ENCODE data around the gene SMDT1. TPM values are rescaled to one million over a fixed set of nuclear protein-coding genes. Genes with fewer than 3 reads are reported as not detected.

Gene SMDT1
- total RNA-seq, 1 donor from 2014 or later = 113 TPM

DNA sequence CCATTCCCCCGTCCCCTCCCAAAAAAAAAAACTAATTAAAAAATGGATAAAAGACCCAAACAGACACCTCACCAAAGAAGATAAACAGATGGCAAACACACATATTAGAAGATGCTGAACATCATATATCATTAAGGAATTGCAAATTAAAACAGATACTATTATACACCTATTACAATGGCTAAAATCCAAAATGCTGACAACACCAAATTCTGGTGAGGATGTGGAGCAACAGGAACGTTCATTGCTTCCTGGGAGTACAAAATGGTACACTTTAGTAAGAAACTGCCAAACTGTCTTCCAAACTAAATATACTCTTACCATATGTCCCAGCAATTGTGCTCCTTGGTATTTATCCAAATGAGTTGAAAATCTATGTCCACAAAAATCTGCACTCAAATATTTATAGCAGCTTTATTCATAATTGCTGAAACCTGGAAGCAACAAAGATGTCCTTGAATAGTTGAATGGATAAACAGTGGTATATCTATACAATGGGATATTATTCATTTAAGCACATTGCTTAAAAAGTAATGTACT, 28.8 kb upstream of the SMDT1 start:
- TF ChIP-seq, protein P1, sequence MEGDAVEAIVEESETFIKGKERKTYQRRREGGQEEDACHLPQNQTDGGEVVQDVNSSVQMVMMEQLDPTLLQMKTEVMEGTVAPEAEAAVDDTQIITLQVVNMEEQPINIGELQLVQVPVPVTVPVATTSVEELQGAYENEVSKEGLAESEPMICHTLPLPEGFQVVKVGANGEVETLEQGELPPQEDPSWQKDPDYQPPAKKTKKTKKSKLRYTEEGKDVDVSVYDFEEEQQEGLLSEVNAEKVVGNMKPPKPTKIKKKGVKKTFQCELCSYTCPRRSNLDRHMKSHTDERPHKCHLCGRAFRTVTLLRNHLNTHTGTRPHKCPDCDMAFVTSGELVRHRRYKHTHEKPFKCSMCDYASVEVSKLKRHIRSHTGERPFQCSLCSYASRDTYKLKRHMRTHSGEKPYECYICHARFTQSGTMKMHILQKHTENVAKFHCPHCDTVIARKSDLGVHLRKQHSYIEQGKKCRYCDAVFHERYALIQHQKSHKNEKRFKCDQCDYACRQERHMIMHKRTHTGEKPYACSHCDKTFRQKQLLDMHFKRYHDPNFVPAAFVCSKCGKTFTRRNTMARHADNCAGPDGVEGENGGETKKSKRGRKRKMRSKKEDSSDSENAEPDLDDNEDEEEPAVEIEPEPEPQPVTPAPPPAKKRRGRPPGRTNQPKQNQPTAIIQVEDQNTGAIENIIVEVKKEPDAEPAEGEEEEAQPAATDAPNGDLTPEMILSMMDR (IDR thresholded peaks at IDR 0.05) = no peak
- H3K4me3 ChIP-seq = no peak overlapping the region
- no peaks in the 10 kb centered on the region for H3K9me3 ChIP-seq
- no peaks in the 10 kb centered on the region for H3K27me3 ChIP-seq
- ATAC-seq (no peak), DNase-seq (no peak)
- H3K27ac ChIP-seq = no peak overlapping the region
- intact Hi-C loops (cut with DNase I) = no loop called here
- H3K36me3 ChIP-seq = no peaks in the 10 kb centered on the region
- no peaks in the 10 kb centered on the region for H3K4me1 ChIP-seq

DNA sequence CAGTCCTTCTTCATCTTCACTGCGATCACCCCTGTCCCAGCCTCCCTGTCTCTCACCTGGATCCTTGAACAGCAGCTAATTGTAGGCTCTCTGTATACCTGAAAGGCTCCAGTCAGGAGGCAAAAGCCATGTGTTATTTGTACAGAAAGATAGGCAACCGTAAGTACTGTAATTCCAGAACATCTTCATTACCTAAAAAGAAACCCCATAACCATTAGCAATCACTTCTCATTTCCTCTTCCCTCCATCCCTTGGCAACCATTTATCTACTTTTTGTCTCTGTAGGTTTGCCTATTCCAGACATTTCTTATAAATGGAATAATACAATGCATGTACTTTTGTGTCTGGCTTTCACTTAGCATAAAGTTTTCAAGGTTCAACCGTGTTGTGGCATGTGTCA, 26.7 kb upstream of the SMDT1 start:
- H3K4me1 ChIP-seq = no peaks in the 10 kb centered on the region
- no peaks in the 10 kb centered on the region for H3K36me3 ChIP-seq
- no peak overlapping the region for H3K4me3 ChIP-seq
- TF ChIP-seq, protein P1 (IDR thresholded peaks at IDR 0.05) = no peak
- H3K27ac ChIP-seq = no peak overlapping the region
- ATAC-seq (no peak), DNase-seq (no peak)
- peaks cover 11% of the 10 kb centered on the region for H3K9me3 ChIP-seq
- intact Hi-C loops (cut with DNase I) = no loop called here
- H3K27me3 ChIP-seq = no peaks in the 10 kb centered on the region

DNA sequence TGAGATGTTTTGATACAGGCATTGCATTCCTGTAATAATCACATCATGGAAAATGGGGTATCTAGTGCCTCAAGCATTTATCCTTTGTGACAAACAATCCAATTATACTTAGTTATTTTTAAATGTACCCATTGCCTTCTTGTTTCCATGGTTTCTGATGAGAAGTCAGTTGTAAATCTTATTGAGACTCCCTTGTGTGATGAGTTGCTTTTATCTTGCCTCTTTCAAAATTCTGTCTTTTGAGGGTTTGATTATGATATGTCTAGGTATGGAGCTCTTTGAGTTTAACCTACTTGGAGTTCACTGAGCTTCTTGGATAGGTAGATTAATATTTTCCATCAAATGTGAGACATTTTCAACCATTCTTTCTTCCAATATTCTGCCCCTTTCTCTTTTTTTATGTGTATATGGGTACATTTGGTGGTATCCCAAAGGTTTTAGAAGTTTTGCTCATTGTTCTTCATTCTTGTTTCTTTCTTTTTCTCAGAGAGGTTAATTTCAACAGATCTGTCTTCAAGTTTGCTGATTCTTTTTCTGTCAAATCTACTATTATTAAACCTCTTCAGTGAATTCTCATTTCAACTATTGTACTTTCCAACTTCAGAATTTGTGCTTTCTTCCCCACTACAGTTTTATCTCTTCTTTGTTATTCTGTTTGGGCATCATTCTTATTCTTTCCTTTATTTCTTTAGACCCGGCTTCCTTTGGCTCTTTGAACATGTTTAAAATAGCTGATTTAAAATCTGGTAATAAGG, 22.6 kb upstream of the SMDT1 start:
- H3K9me3 ChIP-seq = peaks cover 11% of the 10 kb centered on the region
- DNase-seq (no peak), ATAC-seq (no peak)
- TF ChIP-seq, protein P1 (IDR thresholded peaks at IDR 0.05) = no peak
- H3K27me3 ChIP-seq = no peaks in the 10 kb centered on the region
- H3K4me3 ChIP-seq = no peak overlapping the region
- no peak overlapping the region for H3K27ac ChIP-seq
- intact Hi-C loops (cut with DNase I) = no loop called here
- H3K36me3 ChIP-seq = peaks cover 31% of the 10 kb centered on the region
- H3K4me1 ChIP-seq = no peaks in the 10 kb centered on the region

DNA sequence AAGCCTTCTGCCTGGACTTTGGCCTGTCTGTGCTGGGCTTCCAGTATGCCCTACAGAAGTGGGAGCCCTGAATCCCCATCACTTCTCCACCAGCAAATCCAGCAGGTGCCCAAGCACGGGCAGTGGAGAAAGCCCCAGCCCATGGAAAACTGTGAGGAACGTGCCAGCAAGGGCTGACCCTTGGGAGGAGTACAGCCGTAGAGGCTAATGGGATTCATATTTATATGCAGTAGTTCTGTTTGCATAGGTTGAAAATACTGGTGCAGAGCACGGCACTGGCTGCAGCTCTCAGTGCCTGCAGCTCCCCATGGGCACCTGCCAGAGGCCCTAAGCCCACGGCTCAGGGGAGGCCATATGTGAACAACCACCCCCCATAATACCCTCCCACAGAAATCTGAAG, 19.0 kb upstream of the SMDT1 start:
- DNase-seq (no peak), ATAC-seq (no peak)
- H3K36me3 ChIP-seq = peaks cover 42% of the 10 kb centered on the region
- no peak overlapping the region for H3K27ac ChIP-seq
- peaks cover 11% of the 10 kb centered on the region for H3K9me3 ChIP-seq
- TF ChIP-seq, protein P1 (IDR thresholded peaks at IDR 0.05) = no peak
- H3K4me3 ChIP-seq = no peak overlapping the region
- no peaks in the 10 kb centered on the region for H3K4me1 ChIP-seq
- no peaks in the 10 kb centered on the region for H3K27me3 ChIP-seq
- intact Hi-C loops (cut with DNase I) = no loop called here

DNA sequence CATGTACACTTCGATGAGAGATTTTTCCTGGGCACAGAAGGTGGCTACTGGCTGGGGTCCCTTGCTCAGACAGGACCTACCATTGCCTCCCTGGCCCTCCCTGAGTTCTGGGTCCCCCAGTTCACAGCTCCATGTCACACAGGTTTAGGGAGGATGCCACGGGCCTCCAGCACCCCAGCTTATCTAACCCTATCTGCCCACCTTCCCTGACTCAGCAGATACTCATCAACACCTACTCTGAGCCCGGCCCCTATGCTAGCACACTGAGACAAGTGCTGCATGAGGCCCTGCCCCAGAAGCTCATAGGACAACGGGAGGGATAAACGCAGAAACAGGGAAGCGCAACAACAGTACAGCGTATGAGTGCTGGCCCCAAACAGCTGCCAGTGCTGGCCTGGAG, 18.5 kb upstream of the SMDT1 start:
- H3K27ac ChIP-seq = no peak overlapping the region
- no peaks in the 10 kb centered on the region for H3K4me1 ChIP-seq
- peaks cover 11% of the 10 kb centered on the region for H3K9me3 ChIP-seq
- ATAC-seq (no peak), DNase-seq (no peak)
- no peak overlapping the region for H3K4me3 ChIP-seq
- peaks cover 47% of the 10 kb centered on the region for H3K36me3 ChIP-seq
- H3K27me3 ChIP-seq = no peaks in the 10 kb centered on the region
- intact Hi-C loops (cut with DNase I) = no loop called here
- TF ChIP-seq, protein P1 (IDR thresholded peaks at IDR 0.05) = no peak
